ENCODE measurements around the gene RNF25.

RNF25 gene

DNA sequence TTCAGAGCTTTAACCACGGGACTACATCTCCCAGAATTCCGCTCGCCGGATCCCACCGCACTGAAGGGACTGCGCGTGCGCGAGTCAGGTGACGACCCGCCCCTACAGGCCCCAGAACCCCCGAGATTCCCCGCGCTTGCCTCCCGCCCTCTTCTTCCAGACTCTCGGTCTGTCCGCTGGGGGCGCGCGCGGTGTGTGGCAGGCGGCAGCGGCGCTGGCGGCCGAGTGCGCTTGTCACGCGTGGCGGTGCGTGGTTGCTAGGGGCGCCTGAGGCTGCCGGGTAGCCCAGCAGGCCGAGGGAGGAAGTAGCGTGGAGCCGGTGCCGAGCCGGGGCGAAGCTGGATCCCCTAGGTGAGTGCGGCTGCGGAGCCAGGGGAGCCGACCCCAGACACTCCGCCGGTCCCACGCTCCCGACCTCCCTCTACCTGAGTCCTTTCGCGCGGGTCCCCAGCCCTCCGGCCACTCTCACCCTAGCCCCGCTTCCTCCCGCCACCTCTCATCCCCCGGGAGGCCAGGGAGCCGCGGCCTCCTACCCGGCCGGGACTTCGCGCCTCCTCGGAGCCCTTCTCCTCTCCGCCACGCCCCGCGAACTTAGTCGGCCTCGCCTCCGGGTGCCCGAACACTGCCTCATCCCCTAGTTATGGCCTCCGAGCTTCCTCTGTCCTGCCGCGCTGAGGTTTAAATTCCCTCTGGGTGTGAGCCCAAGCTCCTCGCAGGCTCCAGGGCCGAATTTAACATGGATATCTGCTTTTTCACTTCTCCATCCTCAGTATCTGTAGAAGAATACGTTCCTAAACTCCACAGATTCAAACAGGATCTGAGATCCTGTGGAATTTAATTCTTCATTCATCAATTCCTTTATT is 39.1 kb upstream of the RNF25 start, which contains the start of gene TTLL4:
Gene TTLL4 (plus strand): TSS at position 149 of the 863 bp plus-strand sequence. CDS start 26,842 bp downstream, outside the sequence.
- peak within 1 kb of the TSS; percentile 85 for H3K27ac ChIP-seq
- H3K36me3 ChIP-seq: no peaks in the 10 kb centered on the region
- TF ChIP-seq, protein P1, sequence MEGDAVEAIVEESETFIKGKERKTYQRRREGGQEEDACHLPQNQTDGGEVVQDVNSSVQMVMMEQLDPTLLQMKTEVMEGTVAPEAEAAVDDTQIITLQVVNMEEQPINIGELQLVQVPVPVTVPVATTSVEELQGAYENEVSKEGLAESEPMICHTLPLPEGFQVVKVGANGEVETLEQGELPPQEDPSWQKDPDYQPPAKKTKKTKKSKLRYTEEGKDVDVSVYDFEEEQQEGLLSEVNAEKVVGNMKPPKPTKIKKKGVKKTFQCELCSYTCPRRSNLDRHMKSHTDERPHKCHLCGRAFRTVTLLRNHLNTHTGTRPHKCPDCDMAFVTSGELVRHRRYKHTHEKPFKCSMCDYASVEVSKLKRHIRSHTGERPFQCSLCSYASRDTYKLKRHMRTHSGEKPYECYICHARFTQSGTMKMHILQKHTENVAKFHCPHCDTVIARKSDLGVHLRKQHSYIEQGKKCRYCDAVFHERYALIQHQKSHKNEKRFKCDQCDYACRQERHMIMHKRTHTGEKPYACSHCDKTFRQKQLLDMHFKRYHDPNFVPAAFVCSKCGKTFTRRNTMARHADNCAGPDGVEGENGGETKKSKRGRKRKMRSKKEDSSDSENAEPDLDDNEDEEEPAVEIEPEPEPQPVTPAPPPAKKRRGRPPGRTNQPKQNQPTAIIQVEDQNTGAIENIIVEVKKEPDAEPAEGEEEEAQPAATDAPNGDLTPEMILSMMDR (IDR thresholded peaks at IDR 0.05): peak; percentile 96
- H3K4me1 ChIP-seq (ENCODE audit: control insufficient read depth in 1 of 2, insufficient read depth in 1 of 2, low read depth in 1 of 2, low read length in 1 of 2): peaks cover 15 to 18% of the 10 kb centered on the region in 2 experiments
- H3K27me3 ChIP-seq: peaks cover 4% of the 10 kb centered on the region
- peak within 1 kb of the TSS; percentile 75 to 86 for H3K4me3 ChIP-seq (ENCODE audit: low read depth in 1 of 2, low read length in 1 of 2)
- H3K9me3 ChIP-seq: no peaks in the 10 kb centered on the region

DNA sequence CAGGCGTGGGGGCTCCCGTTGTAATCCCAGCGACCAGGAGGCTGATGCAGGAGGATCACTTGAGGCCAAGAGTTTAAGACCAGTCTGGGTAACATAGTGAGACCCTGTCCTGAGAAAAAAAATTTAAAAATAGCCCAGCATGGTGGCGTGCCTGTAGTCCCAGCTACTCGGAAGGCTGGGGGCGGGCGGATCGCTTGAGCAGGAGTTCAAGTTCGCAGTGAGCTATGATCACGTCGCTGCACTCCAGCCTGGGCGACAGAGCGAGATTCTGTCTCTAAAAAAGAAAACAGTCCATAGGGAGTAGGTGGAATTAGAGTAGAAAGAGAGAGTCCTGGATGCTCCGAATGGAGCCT is 38.5 kb upstream of the RNF25 start:
- H3K9me3 ChIP-seq: no peaks in the 10 kb centered on the region
- H3K27ac ChIP-seq: peak overlapping the region; percentile 85
- TF ChIP-seq, protein P1 (IDR thresholded peaks at IDR 0.05): no peak
- peaks cover 5% of the 10 kb centered on the region for H3K27me3 ChIP-seq
- H3K4me3 ChIP-seq (ENCODE audit: low read depth in 1 of 2, low read length in 1 of 2): peak overlapping the region; percentile 75 to 86
- H3K36me3 ChIP-seq: no peaks in the 10 kb centered on the region
- peaks cover 15 to 16% of the 10 kb centered on the region in 2 experiments for H3K4me1 ChIP-seq (ENCODE audit: control insufficient read depth in 1 of 2, insufficient read depth in 1 of 2, low read depth in 1 of 2, low read length in 1 of 2)

DNA sequence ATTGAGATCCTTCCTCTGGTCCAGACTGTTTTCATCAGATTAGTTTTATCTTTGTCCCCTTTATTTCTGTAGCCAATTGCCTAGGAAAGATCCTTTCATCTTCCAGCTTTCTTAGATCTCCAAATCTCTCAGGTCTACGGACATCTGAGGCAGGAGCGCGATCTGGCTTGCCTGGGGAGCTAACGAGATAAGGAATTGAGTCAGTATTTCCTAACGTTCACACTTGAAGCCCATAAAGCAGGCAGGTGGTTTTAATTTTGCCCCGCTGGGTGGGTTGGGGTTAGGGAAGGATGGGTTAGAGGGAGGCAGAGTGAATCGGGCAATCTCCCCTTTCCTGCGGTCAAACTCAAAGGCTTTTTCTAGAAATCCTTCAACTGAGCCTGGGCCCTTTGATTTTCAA is 38.1 kb upstream of the RNF25 start:
- H3K9me3 ChIP-seq: no peaks in the 10 kb centered on the region
- no peak overlapping the region for H3K27ac ChIP-seq
- peaks cover 15% of the 10 kb centered on the region in 2 experiments for H3K4me1 ChIP-seq (ENCODE audit: control insufficient read depth in 1 of 2, insufficient read depth in 1 of 2, low read depth in 1 of 2, low read length in 1 of 2)
- peaks cover 5% of the 10 kb centered on the region for H3K27me3 ChIP-seq
- H3K4me3 ChIP-seq (ENCODE audit: low read depth in 1 of 2, low read length in 1 of 2): peak overlapping the region in 1 of 2 experiments; percentile 75
- TF ChIP-seq, protein P1 (IDR thresholded peaks at IDR 0.05): no peak
- H3K36me3 ChIP-seq: no peaks in the 10 kb centered on the region

DNA sequence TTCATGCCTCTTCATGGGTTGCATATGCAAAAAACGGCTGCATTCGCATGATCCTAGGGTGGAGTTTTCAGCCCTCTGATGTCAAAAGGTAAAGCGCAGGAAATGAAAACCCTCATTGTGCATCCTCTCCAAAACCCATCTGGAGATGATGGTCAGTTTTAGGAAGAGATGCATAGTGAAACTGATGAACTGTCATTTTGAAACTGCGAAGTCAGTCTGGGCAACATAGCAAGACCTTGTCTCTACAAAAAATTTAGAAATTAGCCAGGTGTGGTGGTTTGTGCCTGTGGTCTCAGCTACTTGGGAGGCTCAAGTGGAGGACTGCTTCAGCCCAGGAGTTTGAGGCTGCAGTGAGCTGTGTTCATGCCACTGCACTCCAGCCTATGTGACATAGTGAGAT is 36.3 kb upstream of the RNF25 start:
- Histone ChIP-seq H3K36me3 (no peaks in the 10 kb centered on the region), H3K27ac (no peak overlapping the region), H3K9me3 (no peaks in the 10 kb centered on the region), H3K4me3 (ENCODE audit: low read depth in 1 of 2, low read length in 1 of 2) (no peak overlapping the region), H3K27me3 (peaks cover 5% of the 10 kb centered on the region), H3K4me1 (ENCODE audit: control insufficient read depth in 1 of 2, insufficient read depth in 1 of 2, low read depth in 1 of 2, low read length in 1 of 2) (peaks cover 11 to 15% of the 10 kb centered on the region in 2 experiments)
- TF ChIP-seq, protein P1 (IDR thresholded peaks at IDR 0.05): no peak

DNA sequence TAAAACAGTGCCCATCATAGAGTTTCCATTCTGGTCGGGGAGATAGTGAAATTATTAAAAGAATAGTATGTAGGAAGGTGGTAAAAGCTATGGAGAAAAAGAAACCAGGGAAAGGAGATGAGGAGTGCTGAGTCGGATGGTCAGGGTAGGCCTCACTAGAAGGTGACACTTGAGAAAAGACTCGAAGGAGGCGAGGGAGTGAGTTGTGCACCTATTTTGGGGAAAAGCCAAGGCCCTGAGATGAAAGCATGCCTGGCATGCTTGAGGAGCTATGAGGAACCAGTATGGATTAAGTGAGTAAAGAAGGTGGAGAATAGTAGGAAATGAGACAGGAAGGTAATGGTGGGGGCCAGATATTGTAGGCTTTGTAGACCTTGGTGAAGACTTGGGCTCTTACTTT is 31.5 kb upstream of the RNF25 start:
- no peak overlapping the region for H3K4me3 ChIP-seq (ENCODE audit: low read depth in 1 of 2, low read length in 1 of 2)
- TF ChIP-seq, protein P1 (IDR thresholded peaks at IDR 0.05): no peak
- H3K27me3 ChIP-seq: peaks cover 5% of the 10 kb centered on the region
- no peaks in the 10 kb centered on the region for H3K4me1 ChIP-seq (ENCODE audit: control insufficient read depth in 1 of 2, insufficient read depth in 1 of 2, low read depth in 1 of 2, low read length in 1 of 2)
- H3K27ac ChIP-seq: no peak overlapping the region
- H3K9me3 ChIP-seq: no peaks in the 10 kb centered on the region
- H3K36me3 ChIP-seq: no peaks in the 10 kb centered on the region
